OCI-LY3 (cell line): ENCODE data around the gene IFFO2.

ENCODE experiments used
- CTCF ChIP-seq: fragments of 200-600, 300-600 bp; sonication (generic); IDR thresholded peaks from 2 replicates; pipeline ENCODE4 v1.5.1; 2014; ENCODE audit warnings: antibody characterized with exemption, low read length, low read depth
- EZH2phosphoT487 ChIP-seq: fragments of 200-600 bp; shearing (Covaris generic); IDR thresholded peaks from 2 replicates; pipeline ENCODE4 v1.6.1; 2018; ENCODE audit warnings: antibody characterized with exemption, mixed run types, low read depth

GRCh38 chr1:18854331-18855025 lies 102.0 kb downstream of the IFFO2 start:
- TF ChIP-seq CTCF: no peak
- TF ChIP-seq EZH2phosphoT487: no peak
